ENCODE results near the gene MAGT1.

- TF ChIP-seq, protein P1, sequence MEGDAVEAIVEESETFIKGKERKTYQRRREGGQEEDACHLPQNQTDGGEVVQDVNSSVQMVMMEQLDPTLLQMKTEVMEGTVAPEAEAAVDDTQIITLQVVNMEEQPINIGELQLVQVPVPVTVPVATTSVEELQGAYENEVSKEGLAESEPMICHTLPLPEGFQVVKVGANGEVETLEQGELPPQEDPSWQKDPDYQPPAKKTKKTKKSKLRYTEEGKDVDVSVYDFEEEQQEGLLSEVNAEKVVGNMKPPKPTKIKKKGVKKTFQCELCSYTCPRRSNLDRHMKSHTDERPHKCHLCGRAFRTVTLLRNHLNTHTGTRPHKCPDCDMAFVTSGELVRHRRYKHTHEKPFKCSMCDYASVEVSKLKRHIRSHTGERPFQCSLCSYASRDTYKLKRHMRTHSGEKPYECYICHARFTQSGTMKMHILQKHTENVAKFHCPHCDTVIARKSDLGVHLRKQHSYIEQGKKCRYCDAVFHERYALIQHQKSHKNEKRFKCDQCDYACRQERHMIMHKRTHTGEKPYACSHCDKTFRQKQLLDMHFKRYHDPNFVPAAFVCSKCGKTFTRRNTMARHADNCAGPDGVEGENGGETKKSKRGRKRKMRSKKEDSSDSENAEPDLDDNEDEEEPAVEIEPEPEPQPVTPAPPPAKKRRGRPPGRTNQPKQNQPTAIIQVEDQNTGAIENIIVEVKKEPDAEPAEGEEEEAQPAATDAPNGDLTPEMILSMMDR (IDR thresholded peaks at IDR 0.05; ENCODE audit: insufficient read depth, low read length, poor library complexity, severe bottlenecking), result no peak
- no peak for TF ChIP-seq EZH2phosphoT487 (conservative IDR thresholded peaks at IDR 0.05; ENCODE audit: low read length)
Observed at GRCh38 chrX:77900688-77901087, 5.5 kb upstream of the MAGT1 start.
